Activated T-cell treated with anti-CD3 and anti-CD28 coated beads, Interleukin-2, amount 50 U/mL, for 72 hours (primary cell): ENCODE data around the gene NBAS. TPM values are rescaled to one million over a fixed set of nuclear protein-coding genes. Genes with fewer than 3 reads are reported as not detected.
"Not testable (repeated sequence)": the region's sequence is repeated elsewhere in the genome, so short reads cannot be mapped to it uniquely, and the experiment has no call there.

Experiments used
- ATAC-seq, 2 donors: fragments of 150-1000 bp; cut with Tn5 transposase; replicated peaks in 1 of 2; 2 replicates each; pipeline ENCODE4 v1.10.0; 2021; ENCODE audit warnings: moderate library complexity in 2 of 2, mild to moderate bottlenecking in 1 of 2
- DNase-seq, 2 donors: peaks; one replicate each; pipeline ENCODE4 v3.0.0; 2021 to 2022; ENCODE audit warnings: mixed read lengths in 1 of 2
- H3K27ac Mint-ChIP-seq: one replicate; pipeline ENCODE4 v1.8.0; 2022; ENCODE audit warnings: mild to moderate bottlenecking, moderate library complexity, mixed read lengths
- H3K27me3 Mint-ChIP-seq: one replicate; pipeline ENCODE4 v1.8.0; 2022; ENCODE audit warnings: low read depth, mixed read lengths
- H3K36me3 Mint-ChIP-seq, 2 donors: one replicate each; pipeline ENCODE4 v1.8.0; 2022; ENCODE audit warnings: mixed read lengths in 2 of 2, mild to moderate bottlenecking in 1 of 2; ENCODE audit not compliant: insufficient read depth in 2 of 2
- H3K4me1 Mint-ChIP-seq: one replicate; pipeline ENCODE4 v1.8.0; 2022; ENCODE audit warnings: low read depth, mixed read lengths
- H3K4me3 Mint-ChIP-seq, 2 donors: one replicate each; pipeline ENCODE4 v1.8.0; 2022; ENCODE audit warnings: mild to moderate bottlenecking in 2 of 2, mixed read lengths in 2 of 2, moderate library complexity in 2 of 2
- H3K9me3 Mint-ChIP-seq, 2 donors: one replicate each; pipeline ENCODE4 v1.8.0; 2022; ENCODE audit warnings: mixed read lengths in 2 of 2
- total RNA-seq, 2 donors: library from RNA; stranded (reverse); gene quantifications; one replicate each; pipeline ENCODE4 v1.2.3, GENCODE V29; 2022

NBAS gene
- total RNA-seq, 2 donors from 2014 or later = 45.9 to 50.8 TPM

DNA sequence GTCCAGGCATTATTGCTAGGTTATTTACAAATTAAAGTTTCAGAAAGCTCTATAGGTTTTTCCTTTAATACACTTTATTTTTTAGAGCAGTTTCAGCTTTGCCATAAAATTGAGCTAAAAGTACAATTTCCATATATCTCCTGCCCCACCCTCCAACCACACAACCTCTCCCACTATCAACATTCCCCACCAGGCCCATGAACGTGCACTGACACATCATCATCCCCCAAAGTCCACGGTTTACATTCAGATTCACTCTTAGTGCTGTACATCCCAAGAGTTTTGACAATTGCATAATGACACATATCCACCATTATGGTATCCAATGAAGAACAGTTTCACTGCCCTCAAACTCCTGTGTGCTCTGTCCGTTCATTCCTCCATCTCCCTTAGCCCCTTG lies 139.4 kb downstream of the NBAS start:
- no peak for ATAC-seq
- H3K27ac Mint-ChIP-seq = no peak overlapping the region
- no peak overlapping the region for H3K4me3 Mint-ChIP-seq
- H3K4me1 Mint-ChIP-seq = no peaks in the 10 kb centered on the region
- H3K36me3 Mint-ChIP-seq = no peaks in the 10 kb centered on the region
- DNase-seq = no peak
- H3K9me3 Mint-ChIP-seq = no peaks in the 10 kb centered on the region
- H3K27me3 Mint-ChIP-seq = no peaks in the 10 kb centered on the region

DNA sequence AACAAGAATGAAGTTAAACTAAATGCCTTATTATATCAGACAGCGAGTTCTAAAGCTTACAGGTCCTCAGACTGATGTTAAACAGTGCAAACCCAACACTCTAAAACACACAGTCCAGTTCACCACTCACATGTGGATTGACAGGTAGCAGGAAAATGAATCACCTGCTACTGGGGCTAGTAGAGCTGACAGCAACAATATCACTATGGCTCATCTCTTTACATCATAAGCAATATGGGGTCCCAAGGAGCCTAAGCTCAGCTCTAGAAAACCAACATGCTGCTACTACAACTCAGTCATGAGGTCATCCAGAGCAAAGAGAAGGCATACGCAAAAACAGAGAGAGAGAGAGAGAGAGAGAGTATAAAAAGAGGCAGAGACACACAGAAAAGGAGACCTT lies 145.4 kb downstream of the NBAS start:
- H3K36me3 Mint-ChIP-seq = peaks cover 4 to 8% of the 10 kb centered on the region in 2 donors
- H3K27ac Mint-ChIP-seq = peak overlapping the region; percentile 14
- no peaks in the 10 kb centered on the region for H3K9me3 Mint-ChIP-seq
- H3K4me3 Mint-ChIP-seq = no peak overlapping the region
- ATAC-seq (peak in 1 of 2 donors; percentile 66), DNase-seq (no peak)
- no peaks in the 10 kb centered on the region for H3K4me1 Mint-ChIP-seq
- no peaks in the 10 kb centered on the region for H3K27me3 Mint-ChIP-seq

DNA sequence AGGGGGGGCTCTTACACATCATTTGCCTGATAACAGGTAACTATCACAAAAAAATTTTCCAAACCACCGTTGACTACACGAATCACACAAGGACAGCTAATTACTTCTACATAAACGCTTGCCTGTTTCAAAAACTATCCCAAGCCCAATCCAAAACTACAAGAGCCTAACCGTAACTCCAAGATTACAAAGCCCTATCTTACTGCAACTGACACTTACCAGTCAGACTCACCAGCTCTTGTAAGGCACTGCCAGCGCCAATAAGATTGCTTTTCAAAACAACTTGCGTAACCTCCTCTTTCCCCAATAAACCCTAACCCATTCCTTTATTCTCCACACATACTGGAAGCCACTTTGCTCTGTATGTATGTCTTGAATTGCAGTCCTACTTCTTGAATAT lies 148.4 kb downstream of the NBAS start:
- Mint-ChIP-seq H3K9me3 (no peaks in the 10 kb centered on the region), H3K27me3 (no peaks in the 10 kb centered on the region), H3K4me3 (no peak overlapping the region), H3K36me3 (peaks cover 5 to 12% of the 10 kb centered on the region in 2 donors), H3K27ac (no peak overlapping the region), H3K4me1 (no peaks in the 10 kb centered on the region)
- ATAC-seq = no peak
- DNase-seq = no peak

DNA sequence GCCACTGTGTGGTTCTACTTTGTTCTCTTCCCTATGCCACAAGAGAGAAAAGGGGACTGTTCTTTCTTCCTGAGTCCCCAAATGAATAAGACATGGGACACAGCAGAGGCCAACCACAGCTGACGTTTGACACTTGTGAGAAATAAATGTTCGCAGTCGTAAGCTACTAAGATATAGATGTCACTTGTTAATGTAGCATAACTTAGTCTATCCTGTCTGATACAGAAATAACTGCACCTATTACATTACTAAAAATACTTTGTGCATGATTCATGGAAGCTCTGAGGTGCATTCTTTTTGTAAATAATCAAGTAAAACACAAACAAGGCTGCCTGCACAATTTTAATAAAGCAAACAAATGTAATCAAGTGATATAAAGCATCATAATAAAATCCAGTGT lies 148.8 kb downstream of the NBAS start:
- Mint-ChIP-seq H3K27me3 (no peaks in the 10 kb centered on the region), H3K27ac (no peak overlapping the region), H3K9me3 (no peaks in the 10 kb centered on the region), H3K4me3 (no peak overlapping the region), H3K4me1 (no peaks in the 10 kb centered on the region), H3K36me3 (peaks cover 5 to 12% of the 10 kb centered on the region in 2 donors)
- ATAC-seq = no peak
- DNase-seq = no peak

- no peaks in the 10 kb centered on the region for H3K27me3 Mint-ChIP-seq
- H3K4me3 Mint-ChIP-seq = no peak overlapping the region
- H3K4me1 Mint-ChIP-seq = no peaks in the 10 kb centered on the region
- H3K27ac Mint-ChIP-seq = no peak overlapping the region
- ATAC-seq = no peak
- peaks cover 4 to 12% of the 10 kb centered on the region in 2 donors for H3K36me3 Mint-ChIP-seq
- no peak for DNase-seq
- no peaks in the 10 kb centered on the region for H3K9me3 Mint-ChIP-seq
Measured at GRCh38 chr2:15410884-15411283, 150.2 kb downstream of the NBAS start.

DNA sequence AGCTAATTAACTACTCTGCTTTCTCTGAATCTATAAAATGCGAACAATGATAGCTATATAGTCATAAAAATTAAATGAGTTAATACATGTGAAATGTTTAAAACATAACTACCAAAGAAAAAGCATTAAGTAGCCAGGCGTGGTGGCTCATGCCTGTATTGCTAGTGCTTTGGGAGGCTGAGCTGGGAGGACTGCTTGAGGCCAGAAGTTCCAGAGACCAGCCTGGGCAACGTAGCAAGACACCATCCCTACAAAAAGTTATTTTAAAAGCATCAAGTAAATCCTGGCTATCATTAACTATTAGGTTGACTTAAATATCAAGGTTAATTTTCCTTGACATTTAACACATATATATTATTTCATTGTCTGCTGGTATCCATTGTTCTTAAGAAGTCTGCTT lies 152.4 kb downstream of the NBAS start:
- Mint-ChIP-seq H3K9me3 (no peaks in the 10 kb centered on the region), H3K4me1 (no peaks in the 10 kb centered on the region), H3K27ac (no peak overlapping the region), H3K27me3 (no peaks in the 10 kb centered on the region), H3K36me3 (peaks cover 5 to 17% of the 10 kb centered on the region in 2 donors), H3K4me3 (no peak overlapping the region)
- ATAC-seq (no peak), DNase-seq (no peak)

GRCh38 chr2:15407666-15408065 lies 153.5 kb downstream of the NBAS start:
- H3K27me3 Mint-ChIP-seq = no peaks in the 10 kb centered on the region
- ATAC-seq (no peak), DNase-seq (no peak)
- H3K36me3 Mint-ChIP-seq = peaks cover 4 to 13% of the 10 kb centered on the region in 2 donors
- H3K27ac Mint-ChIP-seq = no peak overlapping the region
- no peaks in the 10 kb centered on the region for H3K4me1 Mint-ChIP-seq
- H3K4me3 Mint-ChIP-seq = no peak overlapping the region
- H3K9me3 Mint-ChIP-seq = no peaks in the 10 kb centered on the region

- not testable (repeated sequence) for H3K9me3 Mint-ChIP-seq, H3K4me3 Mint-ChIP-seq, H3K27ac Mint-ChIP-seq, H3K27me3 Mint-ChIP-seq, ATAC-seq, H3K36me3 Mint-ChIP-seq, H3K4me1 Mint-ChIP-seq, DNase-seq
Measured at GRCh38 chr2:15404511-15404910, 156.6 kb downstream of the NBAS start.

DNA sequence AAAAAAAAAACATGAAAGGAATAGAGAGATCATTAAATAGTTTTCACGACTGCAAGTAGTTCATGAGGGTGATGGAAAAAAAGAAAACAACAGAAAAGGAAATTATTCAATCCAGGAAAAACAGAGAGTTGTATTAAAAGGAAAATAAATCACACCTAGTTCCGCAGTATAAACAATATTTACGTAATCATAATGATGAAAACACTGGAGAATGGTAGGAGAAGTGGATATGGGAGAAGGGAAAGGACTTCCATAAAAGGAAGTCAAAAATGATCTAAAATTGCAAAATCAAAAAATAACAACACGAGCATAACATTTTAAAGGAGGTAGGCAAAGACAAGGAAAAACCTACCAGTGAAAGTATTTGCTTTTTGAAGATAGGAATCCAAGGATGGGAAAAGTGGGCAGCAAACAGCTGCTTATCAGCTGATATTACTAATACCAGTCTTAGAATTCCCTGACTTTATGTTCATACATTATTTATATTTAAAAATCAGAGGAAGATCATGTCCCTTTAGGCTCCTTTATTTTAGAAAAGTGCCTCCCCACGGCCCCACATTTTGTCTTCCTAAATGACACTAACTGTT lies 160.8 kb downstream of the NBAS start:
- Mint-ChIP-seq H3K9me3 (no peaks in the 10 kb centered on the region), H3K4me1 (no peaks in the 10 kb centered on the region), H3K36me3 (peaks cover 4 to 6% of the 10 kb centered on the region in 2 donors), H3K27ac (no peak overlapping the region), H3K27me3 (no peaks in the 10 kb centered on the region), H3K4me3 (no peak overlapping the region)
- DNase-seq (no peak), ATAC-seq (no peak)

DNA sequence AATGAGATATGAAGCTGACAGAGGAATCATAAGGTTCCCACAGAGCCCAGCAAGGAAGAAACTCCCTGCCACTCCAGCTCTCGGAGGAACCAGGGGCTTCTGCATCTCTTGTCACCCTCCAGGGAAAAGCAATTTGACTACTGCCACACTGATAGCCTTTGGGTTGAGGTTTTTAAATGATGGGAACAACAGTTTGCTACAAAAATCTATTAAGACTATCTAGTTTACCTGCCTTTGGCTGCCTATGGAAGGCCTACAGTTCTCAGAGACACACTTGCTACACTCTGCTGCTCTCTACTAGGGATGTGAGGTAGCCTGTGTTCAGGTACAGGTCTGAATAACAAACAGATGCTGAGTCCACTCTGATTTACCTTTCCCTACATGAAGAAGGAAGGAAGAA lies 161.9 kb downstream of the NBAS start:
- H3K9me3 Mint-ChIP-seq = no peaks in the 10 kb centered on the region

GRCh38 chr2:15391751-15392150 lies 169.4 kb downstream of the NBAS start:
- Mint-ChIP-seq H3K4me1 (no peaks in the 10 kb centered on the region), H3K9me3 (no peaks in the 10 kb centered on the region), H3K36me3 (peaks cover 0 to 5% of the 10 kb centered on the region in 2 donors), H3K4me3 (no peak overlapping the region), H3K27me3 (no peaks in the 10 kb centered on the region), H3K27ac (peak overlapping the region; percentile 70)
- DNase-seq (no peak), ATAC-seq (no peak)

More for the DNA sequence above, 161.9 kb downstream of the NBAS start:
- peaks cover 1 to 2% of the 10 kb centered on the region in 2 donors for H3K36me3 Mint-ChIP-seq
- ATAC-seq = no peak
- H3K4me3 Mint-ChIP-seq = no peak overlapping the region
- no peak overlapping the region for H3K27ac Mint-ChIP-seq
- no peaks in the 10 kb centered on the region for H3K4me1 Mint-ChIP-seq
- no peaks in the 10 kb centered on the region for H3K27me3 Mint-ChIP-seq
- DNase-seq = no peak

DNA sequence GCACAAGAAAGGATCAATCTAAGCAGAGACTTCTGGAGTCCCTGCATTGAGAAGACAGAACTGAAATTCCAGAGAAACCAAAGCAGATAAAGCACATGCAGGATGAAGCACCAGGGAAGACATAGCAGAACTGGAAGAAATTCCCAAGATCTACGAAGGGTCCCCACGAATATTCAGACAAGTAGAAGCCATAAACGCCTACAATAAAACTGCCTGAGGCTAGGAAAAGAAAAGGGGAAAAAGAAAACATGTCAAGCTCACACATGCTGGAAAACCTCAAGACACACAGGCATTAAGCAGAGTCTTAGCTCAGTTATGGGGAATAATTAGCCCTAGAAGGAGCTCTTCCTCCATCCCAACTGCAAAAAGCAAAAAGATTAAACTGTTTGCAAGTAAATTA lies 171.2 kb downstream of the NBAS start:
- Mint-ChIP-seq H3K4me3 (no peak overlapping the region), H3K27me3 (no peaks in the 10 kb centered on the region), H3K4me1 (no peaks in the 10 kb centered on the region), H3K9me3 (no peaks in the 10 kb centered on the region), H3K36me3 (peaks cover 0 to 5% of the 10 kb centered on the region in 2 donors), H3K27ac (no peak overlapping the region)
- DNase-seq (no peak), ATAC-seq (no peak)

- Mint-ChIP-seq H3K36me3 (peaks cover 0 to 5% of the 10 kb centered on the region in 2 donors), H3K27ac (no peak overlapping the region), H3K4me3 (no peak overlapping the region), H3K4me1 (no peaks in the 10 kb centered on the region), H3K27me3 (no peaks in the 10 kb centered on the region), H3K9me3 (no peaks in the 10 kb centered on the region)
- DNase-seq (no peak), ATAC-seq (no peak)
Measured at GRCh38 chr2:15389326-15389700, 171.8 kb downstream of the NBAS start.
